Measurements from ENCODE around the gene CNNM4. TPM values are rescaled to one million over a fixed set of nuclear protein-coding genes. Genes with fewer than 3 reads are reported as not detected.

Gene CNNM4
- total RNA-seq, 1 experiment from 2014 or later: 12.5 TPM

- H3K4me1 ChIP-seq (ENCODE audit: insufficient read depth, low read length): peaks cover 52% of the 10 kb centered on the region
- H3K27ac ChIP-seq (ENCODE audit: low read length): peak overlapping the region; percentile 26
- ATAC-seq (peak; percentile 45), DNase-seq (peak; percentile 72)
- H2AFZ ChIP-seq (ENCODE audit: low read length): no peak overlapping the region
- peak overlapping the region; percentile 58 for H3K4me2 ChIP-seq (ENCODE audit: low read length)
- peaks cover 9% of the 10 kb centered on the region; the same call in 1 of the 2 replicates for H4K20me1 ChIP-seq (ENCODE audit: low read length)
- ChIA-PET CTCF (interaction anchor here (0.8 kb wide), 1 partner anchor 32 kb away, joined by 3 read pairs; no protein-coding TSS in a partner anchor), POLR2A (ENCODE audit: unreplicated experiment) (no interaction called here)
- H3K36me3 ChIP-seq (ENCODE audit: low read depth, low read length): no peaks in the 10 kb centered on the region
- peak overlapping the region; percentile 25; the same call in 1 of the 2 replicates for H3K4me3 ChIP-seq (ENCODE audit: low read length)
- H3F3A ChIP-seq (ENCODE audit: low read length, unreplicated experiment): no peaks in the 10 kb centered on the region
- H3K79me2 ChIP-seq (ENCODE audit: low read length): peaks cover 69% of the 10 kb centered on the region
- intact Hi-C loops (cut with micrococcal nuclease): no loop called here
- no peak overlapping the region for H3K9ac ChIP-seq (ENCODE audit: low read length)
- no peaks in the 10 kb centered on the region for H3K9me2 ChIP-seq (replicated peaks; ENCODE audit: low read length)
- no peaks in the 10 kb centered on the region for H3K27me3 ChIP-seq (ENCODE audit: low read length)
- no peaks in the 10 kb centered on the region for H3K9me3 ChIP-seq (ENCODE audit: low read length)
- BruUV-seq (replicated peaks): no TSS peak
- TF ChIP-seq CTCF (conservative IDR thresholded peaks at IDR 0.05; ENCODE audit: low read depth, low read length): no peak
- no peak for TF ChIP-seq EZH2 (IDR thresholded peaks at IDR 0.05; ENCODE audit: low read length, unreplicated experiment)
- TF ChIP-seq EZH2phosphoT487 (IDR thresholded peaks at IDR 0.05; ENCODE audit: borderline replicate concordance, low read length): no peak
Observed at GRCh38 chr2:96768083-96768561, 7.4 kb downstream of the CNNM4 start.

- H3K36me3 ChIP-seq (ENCODE audit: low read depth, low read length): no peaks in the 10 kb centered on the region
- ChIA-PET CTCF (no interaction called here), POLR2A (ENCODE audit: unreplicated experiment) (no interaction called here)
- H3K27me3 ChIP-seq (ENCODE audit: low read length): no peaks in the 10 kb centered on the region
- no peak overlapping the region for H3K27ac ChIP-seq (ENCODE audit: low read length)
- no peak overlapping the region for H3K9ac ChIP-seq (ENCODE audit: low read length)
- no peak overlapping the region for H2AFZ ChIP-seq (ENCODE audit: low read length)
- no peak for ATAC-seq
- H3F3A ChIP-seq (ENCODE audit: low read length, unreplicated experiment): no peaks in the 10 kb centered on the region
- H3K4me1 ChIP-seq (ENCODE audit: insufficient read depth, low read length): peaks cover 35% of the 10 kb centered on the region
- H3K4me2 ChIP-seq (ENCODE audit: low read length): no peak overlapping the region
- BruUV-seq (replicated peaks): no TSS peak
- intact Hi-C loops (cut with micrococcal nuclease): no loop called here
- no peaks in the 10 kb centered on the region for H3K9me2 ChIP-seq (replicated peaks; ENCODE audit: low read length)
- H3K9me3 ChIP-seq (ENCODE audit: low read length): no peaks in the 10 kb centered on the region
- H3K79me2 ChIP-seq (ENCODE audit: low read length): peaks cover 52% of the 10 kb centered on the region
- H4K20me1 ChIP-seq (ENCODE audit: low read length): no peaks in the 10 kb centered on the region
- DNase-seq: no peak
- no peak overlapping the region for H3K4me3 ChIP-seq (ENCODE audit: low read length)
- no peak for TF ChIP-seq EZH2 (IDR thresholded peaks at IDR 0.05; ENCODE audit: low read length, unreplicated experiment)
- TF ChIP-seq CTCF (conservative IDR thresholded peaks at IDR 0.05; ENCODE audit: low read depth, low read length): no peak
- TF ChIP-seq EZH2phosphoT487 (IDR thresholded peaks at IDR 0.05; ENCODE audit: borderline replicate concordance, low read length): no peak
Observed at GRCh38 chr2:96769814-96770213, 9.1 kb downstream of the CNNM4 start.

DNA sequence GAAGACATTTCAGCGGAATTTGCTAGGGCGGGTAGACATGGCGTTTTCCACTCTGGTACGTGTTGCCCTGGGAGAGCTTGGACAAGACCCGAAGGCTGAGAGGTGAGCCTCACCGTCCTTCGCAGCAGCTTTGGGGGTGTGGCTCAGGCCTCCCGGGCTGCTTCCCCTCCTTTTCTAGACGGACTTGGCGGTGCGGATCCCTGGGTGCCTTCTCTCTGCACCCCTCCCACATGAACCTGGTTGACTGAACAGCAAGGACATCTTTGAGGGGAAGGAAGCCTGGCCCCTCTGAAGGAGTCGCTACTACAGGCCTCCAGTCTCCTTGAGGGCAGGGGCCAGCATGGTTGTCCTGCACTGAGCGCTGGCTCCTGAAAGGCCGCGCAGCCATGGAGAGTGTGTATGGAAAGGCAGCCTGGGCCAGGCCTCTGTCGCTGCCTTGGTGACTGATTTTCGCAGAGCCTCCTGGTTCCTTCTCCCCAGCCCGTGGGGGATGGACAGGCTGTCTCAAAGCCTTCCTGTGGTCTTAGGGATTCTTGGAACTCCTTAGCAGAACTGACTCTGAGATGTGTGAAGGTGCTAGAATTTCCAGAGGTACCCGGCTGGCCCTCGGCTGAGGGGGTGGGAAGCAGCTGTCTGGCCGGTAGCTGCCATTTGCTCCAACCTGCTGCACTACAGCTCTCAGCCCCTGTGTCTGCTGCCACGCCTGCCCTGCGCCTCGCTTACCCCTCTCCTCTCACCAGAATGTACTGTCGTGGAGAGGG, 9.9 kb downstream of the CNNM4 start:
- CTCF ChIA-PET: no interaction called here
- Histone ChIP-seq H3K9me2 (replicated peaks; ENCODE audit: low read length) (no peaks in the 10 kb centered on the region), H3K9me3 (ENCODE audit: low read length) (no peaks in the 10 kb centered on the region), H3K4me1 (ENCODE audit: insufficient read depth, low read length) (peaks cover 35% of the 10 kb centered on the region), H3K36me3 (ENCODE audit: low read depth, low read length) (no peaks in the 10 kb centered on the region), H3K79me2 (ENCODE audit: low read length) (peaks cover 44% of the 10 kb centered on the region), H4K20me1 (ENCODE audit: low read length) (no peaks in the 10 kb centered on the region), H3K27me3 (ENCODE audit: low read length) (no peaks in the 10 kb centered on the region), H2AFZ (ENCODE audit: low read length) (no peak overlapping the region), H3K9ac (ENCODE audit: low read length) (no peak overlapping the region), H3K27ac (ENCODE audit: low read length) (no peak overlapping the region), H3F3A (ENCODE audit: low read length, unreplicated experiment) (no peaks in the 10 kb centered on the region), H3K4me2 (ENCODE audit: low read length) (no peak overlapping the region), H3K4me3 (ENCODE audit: low read length) (no peak overlapping the region)
- no peak for DNase-seq
- ATAC-seq: no peak
- POLR2A ChIA-PET (ENCODE audit: unreplicated experiment): no interaction called here
- intact Hi-C loops (cut with micrococcal nuclease): no loop called here
- no peak for TF ChIP-seq CTCF (conservative IDR thresholded peaks at IDR 0.05; ENCODE audit: low read depth, low read length)
- TF ChIP-seq EZH2phosphoT487 (IDR thresholded peaks at IDR 0.05; ENCODE audit: borderline replicate concordance, low read length): no peak
- TF ChIP-seq EZH2 (IDR thresholded peaks at IDR 0.05; ENCODE audit: low read length, unreplicated experiment): no peak
- BruUV-seq (replicated peaks): no TSS peak
